ENCODE results near the gene MTF2.
"Not testable (repeated sequence)": the region's sequence is repeated elsewhere in the genome, so short reads cannot be mapped to it uniquely, and the experiment has no call there.

Gene MTF2

DNA sequence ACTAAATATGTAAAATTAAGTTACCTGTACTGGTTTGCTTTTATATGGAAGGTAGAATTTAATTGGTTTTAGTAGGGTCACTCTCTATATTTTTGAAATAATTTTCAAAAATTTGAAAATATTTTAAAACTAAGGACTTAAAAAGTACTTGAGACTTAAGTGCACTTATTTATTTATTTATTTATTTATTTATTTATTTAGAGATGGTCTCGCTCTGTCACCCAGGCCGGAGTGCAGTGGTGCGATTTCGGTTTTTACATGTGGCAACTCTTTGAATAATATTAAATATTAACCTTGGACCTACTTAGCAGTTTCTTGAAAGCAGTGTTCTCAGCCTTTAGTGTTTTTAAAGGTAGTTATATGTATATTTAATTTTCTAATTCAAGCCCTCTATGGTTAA lies 64.7 kb downstream of the MTF2 start:
- DNase-seq, result no peak

DNA sequence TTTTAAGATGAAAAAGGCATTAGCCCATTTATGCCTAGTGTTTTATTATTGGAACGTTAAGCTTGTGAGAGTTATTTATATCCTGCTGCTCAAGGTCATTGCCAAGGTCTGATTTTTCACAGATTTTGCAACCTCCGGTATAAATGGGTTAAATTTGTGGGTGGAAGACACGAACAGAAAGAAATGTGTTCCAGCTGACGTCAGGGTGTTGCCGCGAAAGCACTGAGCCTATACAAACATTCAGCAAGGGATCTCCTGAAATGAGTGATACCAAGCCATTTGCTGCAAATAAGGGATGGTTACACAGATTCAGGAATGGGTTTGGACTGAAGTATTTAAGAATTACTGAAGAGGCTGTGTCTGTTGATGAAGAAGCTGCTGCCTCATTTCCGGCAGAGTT lies 68.9 kb downstream of the MTF2 start:
- DNase-seq, result peak; percentile 33

DNA sequence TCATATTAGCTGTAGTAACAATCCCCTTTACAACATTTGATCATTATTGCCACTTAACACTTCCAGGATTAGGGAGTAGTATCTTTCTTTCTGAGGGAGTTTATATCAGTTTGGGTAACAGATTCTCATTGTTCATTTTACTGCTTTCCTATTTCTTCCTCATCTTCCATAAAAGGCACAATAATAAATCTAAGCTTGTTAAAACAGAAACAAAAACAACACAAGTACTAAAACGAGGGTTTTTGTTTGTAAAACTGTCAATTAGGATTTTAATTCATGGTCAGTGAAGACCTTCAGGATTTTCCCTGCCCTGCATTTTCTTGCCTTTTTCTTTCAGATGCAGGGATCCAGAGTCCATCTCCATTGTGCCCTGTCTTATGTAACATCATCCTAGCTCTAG lies 71.6 kb downstream of the MTF2 start:
- no peak for DNase-seq

DNA sequence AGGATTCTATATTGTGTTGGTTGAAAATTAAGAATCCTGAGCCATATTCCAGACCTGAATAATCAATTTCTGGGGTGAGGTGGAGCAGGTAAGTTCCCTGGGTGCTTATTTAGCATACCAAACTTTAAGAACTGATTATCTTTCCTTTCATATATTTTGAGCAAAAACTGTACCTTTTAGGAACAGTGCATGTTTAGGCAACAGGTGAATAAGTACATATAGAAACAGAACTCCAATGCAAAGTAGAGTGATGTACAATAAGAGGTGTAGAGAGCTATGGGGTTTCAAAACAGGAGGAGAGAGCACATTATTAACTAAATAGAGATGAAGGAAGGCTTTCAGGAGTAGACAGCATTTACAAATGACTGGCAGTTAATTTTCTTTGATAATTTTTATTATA lies 72.4 kb downstream of the MTF2 start:
- DNase-seq, result no peak

DNA sequence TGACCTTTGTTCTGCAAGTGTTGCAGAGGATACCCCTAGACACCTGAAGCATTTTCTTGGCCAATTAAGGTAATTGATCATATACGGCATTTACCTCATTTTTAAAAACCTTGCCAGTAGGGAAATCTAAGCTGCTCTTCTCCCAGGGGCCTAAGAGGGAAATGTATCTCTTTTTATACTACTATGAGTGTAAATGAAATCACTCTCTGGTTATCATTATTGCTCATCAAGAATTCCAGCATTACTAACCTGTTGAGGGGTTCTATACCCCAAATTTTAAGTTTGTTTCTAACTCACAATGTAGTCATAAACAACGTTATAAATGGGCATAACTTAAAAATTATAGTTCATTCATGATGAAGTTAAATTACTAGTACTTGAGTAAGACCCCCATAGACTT lies 73.8 kb downstream of the MTF2 start:
- no peak for DNase-seq

DNA sequence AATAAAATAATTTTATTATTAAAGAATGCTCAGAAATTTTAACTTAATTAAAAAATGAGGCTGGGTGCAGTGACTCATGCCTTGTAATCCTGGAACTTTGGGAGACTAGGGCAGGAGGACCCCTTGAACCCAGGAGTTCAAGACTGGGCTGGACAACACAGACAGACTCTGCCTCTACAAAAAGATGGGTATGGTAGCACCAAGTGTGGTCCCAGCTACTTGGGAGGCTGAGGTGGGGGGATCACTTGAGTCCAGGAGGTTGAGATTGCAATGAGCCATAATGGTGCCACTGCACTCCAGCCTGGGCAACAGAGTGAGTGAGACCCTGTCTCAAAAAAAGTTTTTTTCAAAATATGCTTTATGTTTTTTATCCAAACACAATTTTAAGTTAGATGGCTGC lies 75.8 kb downstream of the MTF2 start:
- no peak for DNase-seq

DNA sequence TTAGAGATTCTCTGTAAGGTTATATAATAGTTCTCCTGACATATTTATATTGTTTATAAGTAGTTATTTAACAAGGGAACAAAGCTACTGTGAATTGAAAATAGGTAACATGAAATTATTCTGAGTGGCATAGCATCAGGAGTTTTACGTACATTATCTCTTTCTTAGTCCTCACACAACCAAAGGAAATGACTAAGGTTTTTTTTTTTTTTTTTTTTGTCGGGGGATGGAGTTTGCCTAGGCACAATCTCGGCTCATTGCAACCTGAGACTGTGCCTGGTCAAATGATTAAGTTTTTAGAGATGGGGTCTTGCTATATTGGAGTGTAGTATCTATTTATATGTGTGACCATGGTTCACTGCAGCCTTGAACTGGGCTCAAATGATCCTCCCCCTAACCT lies 76.3 kb downstream of the MTF2 start:
- peak; percentile 15 for DNase-seq

DNA sequence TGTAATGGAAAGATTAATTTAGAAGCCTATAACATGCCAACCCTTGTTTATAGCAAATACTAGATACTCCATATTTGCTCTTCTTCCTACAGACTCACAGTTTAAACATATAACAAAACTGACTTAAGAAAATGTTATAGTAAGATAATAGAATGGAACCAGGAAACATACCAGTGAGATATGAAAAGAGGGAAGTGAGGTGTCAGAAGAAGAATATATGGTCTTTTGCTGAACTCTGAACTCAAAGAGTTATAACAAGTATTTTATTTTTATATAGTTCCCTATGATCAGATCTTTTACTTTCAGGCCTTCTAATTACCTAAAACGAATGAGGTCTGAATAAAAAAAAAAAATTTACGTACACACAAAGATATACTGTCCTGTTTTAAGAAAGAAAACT lies 80.3 kb downstream of the MTF2 start:
- DNase-seq, result no peak

DNA sequence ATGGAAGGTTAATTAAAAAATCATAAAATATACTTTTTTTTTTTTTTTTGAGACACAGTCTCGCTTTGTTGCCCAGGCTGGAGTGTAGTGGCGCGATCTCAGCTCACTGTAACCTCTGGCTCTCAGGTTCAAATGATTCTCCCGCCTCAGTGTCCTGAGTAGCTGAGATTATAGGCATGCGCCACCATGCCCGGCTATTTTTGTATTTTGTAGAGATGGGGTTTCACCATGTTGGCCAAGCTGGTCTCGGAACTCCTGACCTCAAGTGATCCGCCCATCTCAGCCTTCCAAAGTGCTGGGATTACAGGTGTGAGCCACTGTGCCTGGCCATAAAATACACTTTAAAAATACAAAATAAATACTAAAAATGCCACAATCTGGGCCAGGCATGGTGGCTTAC lies 84.2 kb downstream of the MTF2 start:
- DNase-seq, result not testable (repeated sequence)

DNA sequence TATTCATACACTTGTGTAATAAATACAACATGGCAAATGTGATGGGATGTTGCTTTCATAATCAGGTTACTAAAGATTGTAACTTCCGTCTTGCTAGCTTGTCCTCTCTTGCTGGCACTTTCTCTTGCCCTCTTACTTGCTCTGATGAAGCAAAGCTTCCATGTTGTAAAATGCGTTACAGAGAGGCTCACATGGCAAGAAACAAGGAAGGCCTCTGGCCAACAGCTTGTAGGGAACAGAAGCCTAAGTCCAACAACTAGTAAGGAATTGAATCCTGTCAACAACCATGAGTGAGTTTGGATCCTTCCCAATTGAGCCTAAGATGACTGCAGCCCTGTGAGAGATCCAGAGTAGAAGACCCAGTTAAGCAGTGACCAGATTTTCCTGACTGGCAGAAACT lies 85.7 kb downstream of the MTF2 start:
- DNase-seq, result no peak

DNA sequence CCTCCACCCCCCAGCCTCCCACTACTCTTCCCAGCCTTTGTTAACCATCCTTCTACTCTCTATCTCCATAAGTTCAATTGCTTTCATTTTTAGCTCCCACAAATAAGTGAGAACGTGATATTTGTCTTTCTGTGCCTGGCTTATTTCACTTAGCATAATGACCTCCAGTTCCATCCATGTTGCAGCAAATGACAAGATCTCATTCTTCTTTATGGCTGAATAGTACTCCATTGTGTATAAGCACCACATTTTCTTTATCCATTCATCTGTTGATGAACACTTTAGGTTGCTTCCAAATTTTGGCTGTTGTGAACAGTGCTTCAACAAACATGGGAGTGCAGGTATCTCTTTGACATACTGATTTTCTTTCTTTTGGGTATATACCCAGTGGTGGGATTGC lies 86.8 kb downstream of the MTF2 start:
- not testable (repeated sequence) for DNase-seq

DNA sequence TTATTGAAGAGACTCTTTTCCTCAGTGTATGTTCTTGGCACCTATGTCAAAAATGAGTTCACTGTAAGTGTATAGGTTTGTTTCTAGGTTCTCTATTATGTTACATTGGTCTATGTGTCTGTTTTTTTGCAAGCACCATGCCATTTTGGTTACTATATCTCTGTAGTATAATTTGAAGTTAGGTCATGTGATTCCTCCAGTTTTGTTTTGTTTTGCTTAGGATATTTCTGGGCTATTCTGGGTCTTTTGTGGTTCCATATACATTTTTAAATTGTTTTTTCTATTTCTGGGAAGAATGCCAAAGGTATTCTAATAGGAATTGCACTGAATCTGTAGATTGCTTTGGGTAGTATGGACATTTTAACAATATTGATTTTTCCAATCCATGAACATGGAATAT lies 87.9 kb downstream of the MTF2 start:
- no peak for DNase-seq

DNA sequence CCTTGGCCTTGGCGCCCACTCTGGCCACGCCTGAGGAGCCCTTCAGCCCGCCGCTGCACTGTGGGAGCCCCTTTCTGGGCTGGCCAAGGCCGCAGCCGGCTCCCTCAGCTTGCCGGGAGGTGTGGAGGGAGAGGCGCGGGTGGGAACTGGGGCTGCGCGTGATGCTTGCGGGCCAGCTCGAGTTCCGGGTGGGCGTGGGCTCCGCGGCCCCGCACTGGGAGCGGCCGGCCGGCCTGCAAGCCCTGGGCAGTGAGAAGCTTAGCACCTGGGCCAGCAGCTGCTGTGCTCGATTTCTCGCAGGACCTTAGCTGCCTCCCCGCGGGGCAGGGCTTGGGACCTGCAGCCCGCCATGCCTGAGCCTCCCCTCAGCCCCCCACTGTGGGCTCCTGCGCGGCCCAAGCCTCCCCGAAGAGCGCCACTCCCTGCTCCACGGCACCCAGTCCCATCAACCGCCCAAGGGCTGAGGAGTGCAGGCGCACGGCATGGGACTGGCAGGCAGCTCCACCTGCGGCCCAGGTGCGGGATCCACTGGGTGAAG lies 91.1 kb downstream of the MTF2 start:
- not testable (repeated sequence) for DNase-seq

DNA sequence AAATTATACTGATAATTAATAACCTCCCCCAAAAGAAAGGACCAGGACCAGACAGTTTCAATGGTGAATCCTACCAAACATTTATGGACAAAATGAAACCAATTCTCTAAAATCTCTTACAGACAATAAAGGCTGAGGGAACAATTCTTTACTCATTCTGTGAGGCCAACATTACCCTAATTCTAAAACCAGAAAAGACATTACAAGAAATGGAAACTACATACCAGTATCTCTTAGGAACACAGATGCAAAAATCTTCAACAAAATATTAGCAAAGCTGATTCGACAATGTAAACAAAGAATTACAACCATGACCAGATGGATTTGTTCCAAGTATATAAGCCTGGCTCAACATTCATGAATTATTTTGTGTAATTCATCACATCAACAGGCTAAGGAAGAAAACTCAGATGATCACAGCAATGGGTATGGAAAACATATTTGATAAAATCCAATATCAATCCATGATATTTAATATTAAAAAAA lies 92.5 kb downstream of the MTF2 start:
- peak; percentile 36 for DNase-seq

DNA sequence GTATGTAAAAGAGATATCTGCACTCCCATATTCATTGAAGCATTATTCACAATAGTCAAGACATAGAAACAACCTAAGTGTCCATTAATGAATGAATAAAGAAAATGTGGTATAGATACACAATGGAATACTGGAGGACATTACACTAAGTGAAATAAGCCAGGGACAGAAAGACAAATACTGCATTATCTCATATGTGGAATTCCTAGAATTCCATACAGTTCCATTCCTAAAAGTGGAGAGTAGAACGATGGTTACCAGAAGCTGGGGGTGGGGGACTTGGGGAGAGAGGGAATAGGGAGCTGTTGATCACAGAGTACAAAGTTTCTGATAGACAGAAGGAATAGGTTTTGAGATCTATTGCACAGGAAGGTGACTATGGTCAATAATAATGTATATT lies 93.7 kb downstream of the MTF2 start:
- peak; percentile 60 for DNase-seq

DNA sequence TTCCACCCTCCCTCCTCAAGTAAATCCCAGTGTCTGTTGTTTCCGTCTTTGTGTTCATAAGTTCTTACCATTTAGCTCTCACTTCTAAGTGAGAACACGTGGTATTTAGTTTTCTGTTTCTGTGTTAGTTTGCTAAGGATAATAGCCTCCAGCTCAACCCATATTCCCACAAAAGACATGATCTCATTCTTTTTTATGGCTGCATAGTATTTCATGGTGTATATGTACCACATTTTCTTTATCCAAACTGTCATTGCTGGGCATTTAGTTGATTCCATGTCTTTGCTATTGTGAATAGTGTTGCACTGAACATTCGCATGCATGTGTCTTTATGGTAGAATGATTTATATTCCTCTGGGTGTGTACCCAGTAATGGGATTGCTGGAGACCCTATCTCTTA lies 95.6 kb downstream of the MTF2 start:
- DNase-seq, result not testable (repeated sequence)

DNA sequence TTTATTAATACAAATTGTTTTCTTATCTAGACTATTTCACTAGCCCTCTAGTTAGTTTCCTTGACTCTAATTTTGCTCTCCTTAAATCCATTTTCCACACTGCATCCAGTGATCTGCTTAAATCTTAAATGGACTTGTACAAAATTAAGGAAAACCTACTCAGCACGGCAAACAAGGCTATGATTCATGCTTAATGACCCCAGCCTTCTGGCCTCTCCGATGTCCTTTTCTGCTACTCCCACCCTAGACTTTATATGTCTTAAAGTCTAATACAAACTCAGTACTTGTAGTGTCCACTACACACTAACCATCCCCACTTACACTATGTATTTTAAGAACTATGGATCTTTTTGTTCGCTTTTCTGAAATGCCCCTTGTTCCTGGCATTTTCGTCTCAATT lies 98.9 kb downstream of the MTF2 start:
- peak; percentile 59 for DNase-seq

DNA sequence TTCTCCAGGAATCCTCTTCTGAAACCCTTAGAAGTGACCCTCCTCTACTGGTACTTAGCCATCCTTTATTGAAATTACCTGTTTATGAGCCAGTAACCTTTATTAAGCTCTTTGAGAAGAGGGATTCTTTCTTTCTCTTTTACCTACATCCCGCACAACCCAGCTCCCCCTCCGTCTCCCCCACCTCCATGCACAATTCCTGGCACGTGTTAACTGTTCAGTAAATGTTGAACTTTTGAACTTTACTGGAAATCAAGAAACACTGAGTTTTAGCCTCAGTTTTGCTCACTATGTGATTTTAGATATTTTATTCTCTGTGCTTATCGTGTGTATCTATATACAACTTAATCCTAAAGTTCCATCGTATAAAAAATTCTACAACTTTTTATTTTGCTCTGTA lies 99.3 kb downstream of the MTF2 start:
- DNase-seq, result peak; percentile 16

DNA sequence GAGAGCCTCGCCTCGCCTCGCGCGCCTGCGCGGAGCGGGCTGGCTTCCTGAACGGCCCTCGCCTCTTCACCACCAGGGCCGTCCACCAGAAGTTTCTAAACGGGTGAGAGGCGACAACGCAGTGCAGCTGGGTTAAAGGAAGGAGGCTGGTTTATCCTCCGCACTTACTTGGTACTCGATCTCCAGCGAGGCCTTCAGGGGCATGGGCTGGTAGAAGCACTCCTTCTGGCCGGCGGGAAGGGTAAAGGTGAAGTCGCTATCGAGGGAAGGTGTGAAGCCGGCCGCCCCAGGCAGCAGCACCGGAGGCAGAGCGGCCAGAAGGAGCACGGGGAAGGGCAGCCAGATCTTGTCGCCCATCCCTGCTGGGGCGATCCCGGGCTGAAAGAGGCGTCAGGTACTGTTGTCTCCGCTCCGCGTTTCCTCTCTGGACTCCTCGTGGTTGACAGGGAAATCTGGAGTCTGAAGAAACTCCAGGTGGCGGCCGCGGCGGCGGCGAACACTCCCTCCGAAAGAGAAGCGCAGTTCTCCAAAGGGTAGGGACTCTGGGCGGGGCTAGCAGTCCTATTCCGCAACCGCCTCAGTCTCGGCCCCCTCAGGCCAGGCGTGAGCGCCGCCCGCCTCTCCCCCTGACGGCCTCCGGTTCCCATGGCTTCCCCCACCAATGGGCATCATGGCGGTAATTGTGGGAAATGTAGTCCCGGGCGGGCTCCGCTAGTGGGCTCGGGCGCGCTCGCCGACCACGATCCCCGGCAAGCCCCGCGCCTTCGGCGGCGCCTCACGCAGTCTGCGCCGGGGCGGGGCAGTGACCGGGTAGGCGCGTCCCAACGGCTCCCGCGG lies 101.0 kb downstream of the MTF2 start, which contains the start of gene TMED5:
TSS of gene TMED5 (minus strand) at position 528 of the 837 bp plus-strand sequence. CDS start at position 357, 171 bp downstream.
- DNase-seq, result peak; percentile 99

DNA sequence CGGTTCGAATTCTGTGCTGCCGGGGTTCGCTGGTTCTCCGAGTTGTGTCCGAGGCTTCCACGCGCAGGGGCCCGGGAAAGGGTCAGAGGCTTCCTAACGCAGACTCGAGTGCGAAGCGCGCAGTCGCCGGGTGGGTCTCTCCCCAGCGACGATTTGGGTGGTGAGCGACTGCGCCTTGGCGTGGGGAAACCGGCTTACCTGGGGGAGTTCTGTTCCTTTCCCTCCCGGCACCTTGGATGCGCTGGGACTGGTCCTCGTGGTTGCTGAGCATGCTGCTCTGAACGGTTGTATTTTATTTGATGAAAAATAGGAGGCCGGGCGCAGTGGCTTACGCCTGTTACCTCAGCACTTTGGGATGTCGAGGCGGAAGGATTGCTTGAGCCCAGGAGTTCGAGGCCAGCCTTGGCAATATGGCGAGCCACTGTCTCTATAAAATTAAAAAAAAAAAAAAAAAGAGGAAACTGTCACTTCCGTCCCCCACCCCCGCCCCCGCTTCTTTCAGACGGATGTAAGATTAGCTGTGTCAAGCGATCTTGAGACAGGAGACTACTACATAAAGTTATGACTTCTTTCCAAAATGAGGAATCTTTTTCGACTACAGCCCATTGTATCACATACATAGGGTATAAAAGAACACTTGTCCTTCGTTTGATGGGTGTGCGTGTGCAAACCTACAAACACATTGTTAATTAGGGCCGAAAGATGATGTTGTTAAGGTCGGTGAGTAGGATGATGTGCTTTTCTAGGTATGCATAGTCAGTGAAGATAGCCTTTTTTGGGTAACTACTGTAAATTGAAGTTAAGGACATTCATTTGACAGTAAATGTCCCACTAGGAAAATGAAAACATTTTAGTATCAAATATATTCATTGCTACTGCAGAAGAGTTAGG lies 101.9 kb downstream of the MTF2 start, which contains the start of gene CCDC18:
TSS of gene CCDC18 (plus strand) at position 2 of the 891 bp plus-strand sequence. CDS start 2,638 bp downstream, outside the sequence.
- DNase-seq, result peak; percentile 79

DNA sequence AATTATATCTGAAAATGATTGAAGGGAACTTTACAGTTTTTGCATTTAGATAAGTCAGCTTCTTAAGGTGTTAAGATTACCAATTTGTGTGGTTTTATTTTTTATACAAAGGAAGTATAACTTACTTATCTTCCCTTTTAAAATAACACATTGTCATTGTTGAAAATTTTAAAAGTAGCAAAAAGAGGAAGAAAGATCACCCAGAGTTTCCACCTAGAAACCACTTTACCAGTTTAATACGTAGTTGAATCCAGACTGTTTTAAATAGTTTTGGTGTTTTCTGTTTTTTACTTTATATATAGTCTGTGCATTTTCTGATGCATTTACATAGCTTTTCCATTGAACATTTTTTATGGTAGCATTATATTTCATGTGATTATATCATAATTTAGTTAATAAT lies 107.6 kb downstream of the MTF2 start:
- DNase-seq, result no peak
